Epidermal melanocyte (primary cell): ENCODE data around the gene MYCBPAP.

ENCODE experiments used
- DNase-seq: peaks from one replicate; pipeline ENCODE4 v3.0.0; 2011; ENCODE audit warnings: low spot score; ENCODE audit not compliant: insufficient read length

Gene MYCBPAP

DNA sequence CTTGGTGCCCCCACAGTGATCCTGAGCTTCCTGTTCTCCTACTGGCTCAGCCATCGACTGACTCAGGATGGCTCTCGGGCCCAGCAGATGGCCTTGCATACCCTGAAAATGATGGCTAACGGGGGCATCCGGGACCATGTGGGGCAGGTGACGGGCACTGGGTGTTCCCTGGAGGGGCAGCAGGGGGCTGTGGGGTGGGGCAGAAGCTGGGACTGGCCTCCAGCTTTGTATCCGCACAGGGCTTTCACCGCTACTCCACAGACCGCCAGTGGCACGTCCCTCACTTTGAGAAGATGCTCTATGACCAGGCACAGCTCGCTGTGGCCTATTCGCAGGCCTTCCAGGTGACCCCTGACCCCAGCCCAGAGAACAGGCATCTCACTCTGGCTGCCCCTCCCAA, 41.7 kb downstream of the MYCBPAP start:
- no peak for DNase-seq

DNA sequence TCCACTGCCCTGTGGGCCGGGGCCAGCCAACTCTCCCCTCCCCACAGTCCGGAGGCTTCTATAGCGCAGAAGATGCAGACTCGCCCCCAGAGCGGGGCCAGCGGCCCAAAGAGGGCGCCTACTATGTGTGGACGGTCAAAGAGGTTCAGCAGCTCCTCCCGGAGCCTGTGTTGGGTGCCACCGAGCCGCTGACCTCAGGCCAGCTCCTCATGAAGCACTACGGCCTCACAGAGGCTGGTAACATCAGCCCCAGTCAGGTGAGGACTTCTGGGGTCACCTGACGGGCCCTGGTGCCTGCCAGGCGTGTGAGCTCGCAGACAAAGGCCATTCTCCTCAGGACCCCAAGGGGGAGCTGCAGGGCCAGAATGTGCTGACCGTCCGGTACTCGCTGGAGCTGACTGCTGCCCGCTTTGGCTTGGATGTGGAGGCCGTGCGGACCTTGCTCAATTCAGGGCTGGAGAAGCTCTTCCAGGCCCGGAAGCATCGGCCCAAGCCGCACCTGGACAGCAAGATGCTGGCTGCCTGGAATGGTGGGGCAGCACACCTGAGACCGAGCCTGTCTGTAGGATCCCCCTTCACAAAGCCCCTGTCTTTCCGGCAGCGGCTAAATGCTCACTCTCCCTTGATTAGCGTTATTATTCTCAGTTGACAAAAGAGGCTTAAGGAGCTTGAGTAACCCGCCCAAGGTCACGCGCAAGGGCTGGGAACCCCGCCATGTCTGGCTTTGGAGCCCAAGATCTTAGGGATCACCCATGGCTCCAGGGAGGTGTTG, 42.6 kb downstream of the MYCBPAP start:
- no peak for DNase-seq

GRCh38 chr17:50551433-50551815, 43.2 kb downstream of the MYCBPAP start:
- DNase-seq, result no peak

- no peak for DNase-seq
Measured at GRCh38 chr17:50551884-50552283, 43.6 kb downstream of the MYCBPAP start.

- no peak for DNase-seq
Measured at GRCh38 chr17:50554201-50554600, 46.0 kb downstream of the MYCBPAP start.

DNA sequence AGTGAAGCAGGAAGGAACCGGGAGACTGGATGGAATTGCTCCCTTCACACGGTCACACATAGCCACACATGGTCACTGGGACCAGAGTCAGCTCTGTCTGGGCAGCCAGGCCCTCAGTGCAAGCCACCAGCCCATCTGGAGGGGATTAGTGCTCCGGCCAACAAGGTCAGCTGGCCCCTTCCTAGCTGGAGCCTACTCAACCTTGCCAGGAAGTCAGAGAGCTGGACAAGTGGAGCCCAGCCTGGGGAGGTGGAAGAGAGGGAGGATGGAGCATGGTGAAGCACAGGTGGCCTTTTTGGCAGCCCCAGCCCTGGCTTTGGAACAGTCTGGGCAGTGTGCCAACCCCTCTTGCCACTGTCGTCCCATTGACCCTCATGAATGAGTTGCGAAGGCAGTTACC, 48.6 kb downstream of the MYCBPAP start:
- no peak for DNase-seq

- no peak for DNase-seq
Measured at GRCh38 chr17:50557630-50558029, 49.4 kb downstream of the MYCBPAP start.

DNA sequence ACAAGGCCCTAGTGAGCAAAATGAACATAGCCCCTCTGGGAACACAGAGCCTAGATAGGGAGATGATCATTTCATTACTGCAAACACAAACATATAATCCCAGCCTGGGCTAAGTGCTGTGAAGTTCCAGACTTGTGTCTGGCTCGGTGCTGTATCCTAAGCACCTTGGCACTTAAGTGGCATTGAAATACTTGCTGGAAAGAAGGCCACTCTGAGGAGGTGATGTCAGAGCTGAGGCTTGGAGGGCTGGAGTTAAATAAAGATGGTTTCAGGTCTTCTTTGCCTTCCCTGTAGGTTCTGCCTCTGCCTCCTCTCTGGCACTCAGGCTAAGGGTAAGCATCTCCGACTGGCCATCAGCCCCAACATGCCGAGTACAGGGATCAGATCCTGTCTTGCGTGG, 49.9 kb downstream of the MYCBPAP start:
- DNase-seq, result no peak

GRCh38 chr17:50558581-50558940, 50.3 kb downstream of the MYCBPAP start:
- DNase-seq, result no peak

DNA sequence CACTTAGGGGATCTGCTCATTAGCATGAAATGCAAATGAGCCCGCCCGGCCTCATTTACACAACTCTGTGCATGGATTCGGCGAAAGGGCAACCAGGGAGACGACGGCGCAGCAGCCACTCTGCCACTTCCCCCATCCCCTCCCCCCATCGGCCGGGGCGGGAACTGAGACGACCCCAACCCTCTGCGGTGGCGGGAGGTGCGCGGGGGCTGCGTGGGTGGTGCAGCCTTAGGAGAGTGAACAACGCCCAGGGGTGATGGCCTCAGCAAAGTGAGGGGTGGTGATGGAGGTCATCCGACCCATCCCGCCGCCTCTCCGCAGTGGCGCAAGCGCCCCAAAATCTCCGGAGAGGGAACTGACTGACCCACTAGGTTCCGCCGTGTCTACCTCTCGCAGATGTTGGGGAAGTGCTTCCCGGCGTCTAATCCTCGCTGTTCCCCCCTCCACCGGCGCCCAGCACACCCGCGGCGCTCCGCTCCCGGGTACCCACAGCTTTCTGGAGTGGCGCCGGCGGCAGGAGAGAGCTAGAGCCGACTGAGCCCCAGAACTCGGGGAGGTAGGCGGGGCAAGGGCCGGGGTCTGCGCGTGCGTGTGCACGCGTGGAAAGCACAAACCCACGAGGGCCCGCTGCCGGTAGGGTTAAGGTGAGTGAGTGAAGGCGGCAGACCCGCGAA, 50.8 kb downstream of the MYCBPAP start:
- DNase-seq, result no peak

DNA sequence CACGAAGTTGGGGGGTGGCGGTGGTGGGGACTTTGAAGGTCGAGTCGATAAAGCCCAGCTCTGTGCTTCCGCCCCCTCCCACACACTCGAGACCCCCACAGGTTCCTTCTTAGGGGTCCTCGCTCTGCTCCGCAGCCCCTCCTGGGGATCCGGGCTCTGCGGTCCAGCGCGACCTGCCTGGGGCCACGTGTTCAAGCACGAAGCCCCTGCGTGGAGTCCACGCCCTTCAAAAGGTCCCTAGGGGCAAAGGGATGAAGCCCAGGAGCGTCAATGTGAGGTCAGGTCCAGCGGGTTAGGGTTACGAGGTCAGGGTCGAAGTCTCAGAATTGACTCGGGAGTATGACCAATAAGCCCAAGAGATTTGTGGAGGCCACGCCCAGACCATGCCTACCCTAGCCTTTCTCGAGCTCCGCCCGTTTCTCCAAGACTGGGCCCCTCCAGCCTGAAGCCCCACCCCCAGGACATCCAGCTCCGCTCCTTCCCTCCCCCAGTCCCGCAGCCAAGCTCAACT, 51.5 kb downstream of the MYCBPAP start:
- peak; percentile 66 for DNase-seq

- peak; percentile 97 for DNase-seq
Measured at GRCh38 chr17:50560185-50560824, 52.1 kb downstream of the MYCBPAP start, which contains the start of gene CACNA1G. TSS of gene CACNA1G (plus strand) at chr17:50560715. CDS start at chr17:50561460, 745 bp downstream.

GRCh38 chr17:50560931-50561745, 52.9 kb downstream of the MYCBPAP start:
- DNase-seq, result no peak

- DNase-seq, result no peak
Measured at GRCh38 chr17:50561746-50562141, 53.5 kb downstream of the MYCBPAP start.

DNA sequence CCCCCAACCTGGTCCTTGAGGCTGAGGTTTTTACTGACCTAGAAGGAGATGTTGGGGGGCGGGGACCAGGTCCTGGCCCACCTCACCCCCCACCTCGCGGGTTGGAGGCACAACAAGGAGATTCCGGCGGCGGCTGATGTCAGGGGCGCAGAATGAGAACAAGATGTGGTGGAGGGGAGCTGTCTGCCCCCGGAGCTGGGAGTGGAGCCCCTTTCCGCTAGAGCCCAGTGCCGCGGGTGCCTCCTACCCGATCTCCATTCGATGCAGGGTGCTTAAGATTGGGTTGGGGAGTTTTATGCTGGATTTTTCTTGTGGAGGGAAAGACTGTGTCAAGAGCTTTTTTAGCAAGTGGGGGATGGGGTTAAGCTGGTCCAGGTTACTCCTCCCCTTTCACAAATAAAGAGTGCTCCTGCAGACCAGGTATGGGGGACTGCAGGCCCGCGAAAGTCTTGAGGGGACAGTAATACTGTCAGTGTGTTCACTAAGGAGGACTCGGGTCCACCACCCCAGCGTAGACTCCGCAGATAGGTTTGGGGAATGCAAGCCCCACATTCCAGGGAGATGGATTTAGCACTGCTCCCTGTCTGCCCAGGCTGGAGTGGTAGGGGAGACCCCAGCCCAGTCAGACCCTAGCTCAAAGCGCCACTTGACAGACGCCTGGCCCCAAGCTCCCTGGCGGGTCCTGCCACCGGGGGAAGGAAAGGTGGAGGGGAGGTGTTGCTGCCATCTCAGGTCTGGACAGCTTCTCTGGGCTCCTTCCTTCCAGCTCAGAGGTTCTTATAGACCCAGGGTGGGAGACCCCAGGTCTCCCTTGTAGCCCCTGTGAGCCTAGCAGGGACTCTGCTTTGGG, 54.2 kb downstream of the MYCBPAP start:
- DNase-seq, result no peak

DNA sequence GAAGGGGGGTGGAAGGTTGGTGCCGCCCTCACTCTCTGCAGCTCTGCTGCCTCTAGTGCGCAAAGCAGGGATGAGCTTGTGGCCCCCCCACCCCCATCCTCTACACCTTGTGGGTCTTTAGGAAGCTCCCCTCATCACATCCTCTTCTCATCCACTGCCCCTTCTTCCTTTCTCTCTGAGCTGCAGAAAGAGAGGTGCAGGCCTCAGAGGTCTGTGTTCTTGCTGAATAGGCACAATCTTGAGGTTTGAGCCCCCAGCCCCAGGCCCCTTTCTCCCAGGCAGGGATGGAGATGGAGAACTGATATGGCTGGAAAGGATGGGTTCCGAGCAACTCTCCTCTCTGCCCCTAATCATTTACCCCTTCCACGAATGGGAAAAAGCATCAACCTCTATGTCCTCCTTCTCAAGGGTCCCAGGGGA, 54.9 kb downstream of the MYCBPAP start:
- no peak for DNase-seq

DNA sequence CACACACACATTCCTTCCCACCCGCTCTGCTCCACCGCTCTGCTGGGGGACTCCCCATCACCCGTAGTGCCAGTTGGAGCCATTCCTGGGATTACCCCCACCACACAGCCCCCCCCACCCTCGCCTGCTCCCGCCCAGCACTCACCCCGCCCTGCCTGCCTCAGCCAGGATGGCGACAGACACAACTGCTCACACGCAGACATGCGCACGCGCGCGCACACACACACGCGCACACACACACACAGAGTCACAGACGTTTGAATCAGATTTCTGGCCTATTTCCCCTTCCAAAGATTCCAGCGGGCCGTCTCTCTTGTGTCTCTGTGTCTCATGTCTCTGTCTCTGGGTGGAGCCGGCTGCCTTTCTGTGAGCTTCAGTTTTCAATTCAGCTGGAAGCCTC, 56.7 kb downstream of the MYCBPAP start:
- peak; percentile 59 for DNase-seq

GRCh38 chr17:50565402-50566350, 57.4 kb downstream of the MYCBPAP start:
- DNase-seq, result no peak

DNA sequence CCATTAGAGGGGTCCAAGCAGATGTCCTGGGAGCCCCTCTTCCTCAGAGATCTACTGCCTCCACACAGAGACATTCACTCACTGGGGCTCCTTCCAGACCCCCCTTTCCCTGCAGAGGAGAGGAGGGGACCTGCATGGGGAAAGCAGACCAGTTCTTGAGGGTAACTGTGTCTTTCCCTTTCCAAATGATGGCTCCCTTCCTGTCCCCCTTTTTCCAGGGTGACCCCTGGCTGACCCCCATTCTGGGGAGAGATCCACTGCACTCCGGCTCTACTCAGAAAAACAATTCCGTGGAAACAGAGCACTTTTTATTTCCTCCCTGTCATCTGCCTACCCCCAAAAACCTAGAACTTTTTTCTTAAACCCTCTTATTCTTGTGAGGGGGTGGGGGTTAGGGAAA, 58.6 kb downstream of the MYCBPAP start:
- DNase-seq, result no peak
